H1 (cell line): Measurements from ENCODE around the gene LURAP1L. TPM values are rescaled to one million over a fixed set of nuclear protein-coding genes. Genes with fewer than 3 reads are reported as not detected.

ENCODE experiments used
- CTCF ChIA-PET: fragments of 300-600 bp; sonication (Branson Sonifier 250); formaldehyde crosslinking; loops from one replicate; lab custom pipeline; 2021; ENCODE audit not compliant: partially characterized antibody; lab: Charles Lee
- POLR2A ChIA-PET: fragments of 300-600 bp; sonication (Branson Sonifier 250); formaldehyde crosslinking; loops from one replicate; lab custom pipeline; 2021; ENCODE audit warnings: inconsistent platforms; ENCODE audit not compliant: partially characterized antibody; lab: Charles Lee
- DNase-seq, 2 experiments: peaks; one replicate each; pipeline versions ENCODE4 v3.0.0 to v3.0.0-alpha.2; 2010 to 2022; ENCODE audit warnings: low spot score in 2 of 2, low read depth in 1 of 2, mixed read lengths in 1 of 2
- FAIRE-seq: peaks from 2 replicates; lab custom pipeline; 2011; peaks lifted over from hg19 to GRCh38; lab: Jason Lieb, UNC
- H2AFZ ChIP-seq: 2 replicates; pipeline ENCODE4 v1.8.1; 2012; ENCODE audit warnings: low read length, inconsistent platforms
- H2AK5ac ChIP-seq: 2 replicates; pipeline ENCODE4 v1.6.1; 2013; ENCODE audit warnings: low read depth, low read length
- H2BK120ac ChIP-seq: replicated peaks from 2 replicates; pipeline ENCODE3; 2013; ENCODE audit warnings: low read depth, low read length, inconsistent platforms
- H2BK12ac ChIP-seq: 2 replicates; pipeline ENCODE4 v1.6.1; 2013; ENCODE audit warnings: low read depth, low read length
- H2BK15ac ChIP-seq: 2 replicates; pipeline ENCODE4 v1.6.1; 2013; ENCODE audit warnings: low read length
- H2BK20ac ChIP-seq: 2 replicates; pipeline ENCODE4 v1.6.1; 2013; ENCODE audit warnings: low read length
- H2BK5ac ChIP-seq: 2 replicates; pipeline ENCODE4 v1.6.1; 2013; ENCODE audit warnings: low read depth, low read length
- H3K14ac ChIP-seq: 2 replicates; pipeline ENCODE4 v1.6.1; 2013; ENCODE audit warnings: inconsistent platforms; ENCODE audit not compliant: insufficient read length
- H3K18ac ChIP-seq: 2 replicates; pipeline ENCODE4 v1.6.1; 2013; ENCODE audit warnings: low read length; ENCODE audit errors: extremely low read depth
- H3K23ac ChIP-seq: 2 replicates; pipeline ENCODE4 v1.6.1; 2013; ENCODE audit warnings: inconsistent platforms; ENCODE audit not compliant: insufficient read length
- H3K23me2 ChIP-seq: 2 replicates; pipeline ENCODE4 v1.6.1; 2013; ENCODE audit warnings: low read depth, low read length
- H3K27ac ChIP-seq: 2 replicates; pipeline ENCODE4 v1.6.1; 2011; ENCODE audit warnings: low read depth, low read length, inconsistent platforms
- H3K27me3 ChIP-seq, 4 experiments: replicated peaks in 1 of 4; 1 replicate in 1 of 4; 2 replicates in 3 of 4; pipeline versions ENCODE4 v1.6.1 to v1.8.1; 2011 to 2013; ENCODE audit warnings: low read length in 3 of 4, mild to moderate bottlenecking in 3 of 4, inconsistent platforms in 2 of 4, mixed read lengths in 2 of 4, moderate library complexity in 1 of 4; ENCODE audit not compliant: control insufficient read depth in 3 of 4, insufficient read depth in 3 of 4; ENCODE audit errors: extremely low read depth in 1 of 4
- H3K36me3 ChIP-seq, 4 experiments: 2 replicates each; pipeline versions ENCODE4 v1.6.1 to v1.8.1; 2011 to 2013; ENCODE audit warnings: mild to moderate bottlenecking in 4 of 4, low read length in 3 of 4, moderate library complexity in 2 of 4, control low read depth in 1 of 4, inconsistent platforms in 1 of 4; ENCODE audit not compliant: insufficient read depth in 4 of 4, control insufficient read depth in 2 of 4
- H3K4ac ChIP-seq: replicated peaks from 2 replicates; pipeline ENCODE3; 2013; ENCODE audit warnings: low read length, low read depth, mixed read lengths, inconsistent platforms; ENCODE audit not compliant: insufficient read length
- H3K4me1 ChIP-seq, 4 experiments: replicated peaks in 1 of 4; 1 replicate in 1 of 4; 2 replicates in 3 of 4; pipeline versions ENCODE4 v1.6.1 to v1.8.1; 2011 to 2013; ENCODE audit warnings: low read length in 3 of 4, inconsistent platforms in 2 of 4, mixed read lengths in 1 of 4; ENCODE audit not compliant: insufficient read depth in 4 of 4, control insufficient read depth in 3 of 4
- H3K4me2 ChIP-seq, 2 experiments: 2 replicates each; pipeline versions ENCODE4 v1.6.1 to v1.8.1; 2011 to 2013; ENCODE audit warnings: low read depth in 2 of 2, low read length in 2 of 2, control low read depth in 1 of 2, inconsistent platforms in 1 of 2, mild to moderate bottlenecking in 1 of 2; ENCODE audit not compliant: insufficient read depth in 1 of 2
- H3K4me3 ChIP-seq, 4 experiments: fragments of 200-600, 300-600 bp in 1 of 4; sonication (generic), shearing (Covaris generic), sonication (Bioruptor Twin) in 1 of 4; 2 replicates each; pipeline versions ENCODE4 v1.5.1 to v1.8.1; 2011 to 2016; ENCODE audit warnings: low read length in 4 of 4, low read depth in 3 of 4, control low read depth in 2 of 4, inconsistent platforms in 2 of 4, mild to moderate bottlenecking in 2 of 4, mixed read lengths in 1 of 4, moderate library complexity in 1 of 4; ENCODE audit not compliant: insufficient read depth in 2 of 4; ENCODE audit errors: extremely low read depth in 1 of 4
- H3K56ac ChIP-seq: replicated peaks from 2 replicates; pipeline ENCODE3; 2013; ENCODE audit warnings: low read depth, mild to moderate bottlenecking, mixed read lengths, low read length, inconsistent platforms; ENCODE audit not compliant: insufficient read length
- H3K79me1 ChIP-seq: 2 replicates; pipeline ENCODE4 v1.6.1; 2013; ENCODE audit warnings: low read depth, low read length, control low read depth
- H3K79me2 ChIP-seq, 2 experiments: 2 replicates each; pipeline versions ENCODE4 v1.6.1 to v1.8.1; 2012 to 2013; ENCODE audit warnings: low read length in 2 of 2, mild to moderate bottlenecking in 2 of 2, inconsistent platforms in 1 of 2; ENCODE audit not compliant: insufficient read depth in 2 of 2, control insufficient read depth in 1 of 2
- H3K9ac ChIP-seq, 4 experiments: replicated peaks in 1 of 4; 1 replicate in 1 of 4; 2 replicates in 3 of 4; pipeline versions ENCODE4 v1.6.1 to v1.8.1; 2011 to 2013; ENCODE audit warnings: low read depth in 3 of 4, low read length in 3 of 4, control low read depth in 2 of 4, mild to moderate bottlenecking in 2 of 4, moderate library complexity in 2 of 4, inconsistent platforms in 1 of 4; ENCODE audit errors: extremely low read depth in 1 of 4
- H3K9me3 ChIP-seq, 2 experiments: 2 replicates each; pipeline versions ENCODE4 v1.6.1 to v1.8.1; 2012 to 2013; ENCODE audit warnings: mild to moderate bottlenecking in 2 of 2, moderate library complexity in 2 of 2, control low read depth in 1 of 2, inconsistent platforms in 1 of 2, low read depth in 1 of 2, low read length in 1 of 2, mixed read lengths in 1 of 2; ENCODE audit not compliant: insufficient read depth in 2 of 2
- H4K20me1 ChIP-seq, 2 experiments: replicated peaks in 1 of 2; 2 replicates each; pipeline versions ENCODE3 to v1.8.1; 2011 to 2013; ENCODE audit warnings: inconsistent platforms in 2 of 2, low read length in 2 of 2, mild to moderate bottlenecking in 1 of 2; ENCODE audit not compliant: insufficient read depth in 2 of 2, control insufficient read depth in 1 of 2
- H4K5ac ChIP-seq: 2 replicates; pipeline ENCODE4 v1.6.1; 2013; ENCODE audit warnings: low read length, low read depth, mixed read lengths, inconsistent platforms; ENCODE audit not compliant: insufficient read length
- H4K8ac ChIP-seq: 2 replicates; pipeline ENCODE4 v1.8.0; 2013; ENCODE audit warnings: mild to moderate bottlenecking, moderate library complexity, low read length, inconsistent platforms; ENCODE audit not compliant: insufficient read depth; ENCODE audit errors: extremely low read depth
- H4K91ac ChIP-seq: replicated peaks from 2 replicates; pipeline ENCODE3; 2013; ENCODE audit warnings: low read length, mixed read lengths, inconsistent platforms; ENCODE audit not compliant: insufficient read length
- ASH2L ChIP-seq: fragments of 200-600, 300-600 bp; sonication (generic); IDR thresholded peaks from one replicate; pipeline ENCODE4 v1.7.1; 2017; ENCODE audit warnings: low read length
- GTF2F1 ChIP-seq: IDR thresholded peaks from 2 replicates; pipeline ENCODE4 v1.6.1; 2012; ENCODE audit warnings: low read depth, low read length, improper control_type of control experiment, borderline replicate concordance
- NANOG ChIP-seq: IDR thresholded peaks from 2 replicates; pipeline ENCODE4 v1.6.1; 2011; ENCODE audit warnings: low read length, low read depth, mild to moderate bottlenecking, inconsistent platforms; ENCODE audit not compliant: insufficient read depth, poor library complexity, severe bottlenecking
- TAF1 ChIP-seq: IDR thresholded peaks from 2 replicates; pipeline ENCODE4 v1.6.1; 2011; ENCODE audit warnings: mild to moderate bottlenecking, low read depth, low read length
- WGBS, 2 experiments: shearing (Covaris generic) in 1 of 2; methylation state at CpG; one replicate each; pipeline versions ENCODE4 v1.1.6 to v1.1.7; 2013 to 2015; ENCODE audit warnings: low lambda C conversion rate in 2 of 2, mixed read lengths in 2 of 2, inconsistent platforms in 1 of 2, low coverage in 1 of 2, missing lambda C conversion rate in 1 of 2; ENCODE audit not compliant: insufficient replicate concordance in 2 of 2, insufficient coverage in 1 of 2, insufficient read length in 1 of 2; ENCODE audit errors: extremely low coverage in 1 of 2, missing lambda C conversion rate in 1 of 2; 5-methylcytosine and 5-hydroxymethylcytosine counted together
- polyA plus RNA-seq, 7 experiments: library from polyadenylated mRNA; depleted of rRNA in 3 of 7; stranded (reverse) in 5 of 7; unstranded in 2 of 7; fragments of >200 nt in 5 of 7; fragments of 200-250 nt in 2 of 7; gene quantifications; 1 replicate in 5 of 7; 2 replicates in 1 of 7; 4 replicates in 1 of 7; pipeline versions ENCODE4 v1.2.1 to v1.2.3, GENCODE V29; 2011 to 2013; ENCODE audit warnings: missing spikeins in 2 of 7, mixed read lengths in 2 of 7
- total RNA-seq: library from RNA; stranded (reverse); fragmentation: NEBNext Ultra II Directional; extraction: Animal tissue kit (Norgen Biotek cat#: 25700); gene quantifications from 2 replicates; pipeline ENCODE4 v1.2.1, GENCODE V29; 2021
- TF ChIP-seq, protein P1 (sequence below): IDR thresholded peaks from 2 replicates; pipeline ENCODE4 v1.6.1; 2011; ENCODE audit warnings: low read length, improper control_type of control experiment

The LURAP1L gene
- total and polyA plus RNA-seq, 2 of the 8 experiments (the other 6 are each of a cell fraction or from before 2014, with no cell fraction given), result 0.63 to 1.2 TPM

DNA sequence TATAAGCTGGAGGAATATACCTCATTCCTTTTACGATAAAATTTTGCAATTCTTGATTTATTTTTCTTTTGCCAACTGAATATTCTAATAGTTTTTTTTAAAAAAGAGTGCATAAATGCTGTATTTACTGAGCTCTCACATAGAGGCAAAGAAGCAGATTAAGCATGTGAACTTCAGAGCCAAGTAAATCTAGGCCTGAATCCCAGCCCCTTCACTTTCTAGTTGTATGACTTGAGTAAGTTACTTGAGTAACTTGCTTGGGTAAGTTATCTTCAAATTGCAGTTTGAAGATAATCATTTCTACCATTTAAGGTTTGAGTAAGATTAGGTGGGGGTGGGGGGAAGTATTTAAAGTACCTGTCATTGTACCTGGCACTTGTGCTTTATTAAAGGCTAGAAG, 21.8 kb downstream of the LURAP1L start:
- Histone ChIP-seq H4K20me1 (no peaks in the 10 kb centered on the region), H3K9ac (no peak overlapping the region), H3K9me3 (no peaks in the 10 kb centered on the region), H2BK5ac (no peak overlapping the region), H3K4me3 (no peak overlapping the region), H3K23ac (no peak overlapping the region), H3K23me2 (peaks cover under 1% of the 10 kb centered on the region; the same call in 1 of the 2 replicates), H3K27me3 (no peaks in the 10 kb centered on the region), H2BK120ac (no peak overlapping the region), H3K18ac (no peak overlapping the region), H3K4me1 (no peaks in the 10 kb centered on the region), H3K4ac (no peak overlapping the region), H2BK12ac (no peak overlapping the region), H3K14ac (no peak overlapping the region), H2AFZ (no peak overlapping the region), H3K56ac (no peak overlapping the region), H4K5ac (no peak overlapping the region), H2BK20ac (no peak overlapping the region)
- no peak for FAIRE-seq
- ChIA-PET POLR2A (no interaction called here), CTCF (interaction anchor here (1.4 to 1.6 kb wide), 2 partner anchors 9 to 20 kb away, joined by 3 to 5 read pairs; no protein-coding TSS in a partner anchor)
- WGBS, 2 experiments, result 92% methylated on average over 1 of the region's 1 CpG; no CpG with 5 or more reads in 1 of the 2 experiments
- TF ChIP-seq ASH2L (no peak), TAF1 (no peak), NANOG (no peak), GTF2F1 (no peak)
- TF ChIP-seq, protein P1, sequence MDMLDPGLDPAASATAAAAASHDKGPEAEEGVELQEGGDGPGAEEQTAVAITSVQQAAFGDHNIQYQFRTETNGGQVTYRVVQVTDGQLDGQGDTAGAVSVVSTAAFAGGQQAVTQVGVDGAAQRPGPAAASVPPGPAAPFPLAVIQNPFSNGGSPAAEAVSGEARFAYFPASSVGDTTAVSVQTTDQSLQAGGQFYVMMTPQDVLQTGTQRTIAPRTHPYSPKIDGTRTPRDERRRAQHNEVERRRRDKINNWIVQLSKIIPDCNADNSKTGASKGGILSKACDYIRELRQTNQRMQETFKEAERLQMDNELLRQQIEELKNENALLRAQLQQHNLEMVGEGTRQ, result no peak
- TF ChIP-seq, all 59 proteins: peak for 0
- no peaks in the 10 kb centered on the region for H3K79me1 ChIP-seq
- H2BK15ac ChIP-seq, result no peak overlapping the region
- H2AK5ac ChIP-seq, result no peak overlapping the region
- no peak overlapping the region for H3K27ac ChIP-seq
- no peaks in the 10 kb centered on the region for H3K79me2 ChIP-seq
- no peak overlapping the region for H4K91ac ChIP-seq
- no peaks in the 10 kb centered on the region for H3K36me3 ChIP-seq
- DNase-seq, result no peak
- no peak overlapping the region for H3K4me2 ChIP-seq
- H4K8ac ChIP-seq, result no peak overlapping the region
